Activated T-helper 1 cell treated with Interleukin-2 at 50 U/mL for 16 hours (primary cell): ENCODE results near the gene HFM1.
"Not testable (repeated sequence)": the region's sequence is repeated elsewhere in the genome, so short reads cannot be mapped to it uniquely, and the experiment has no call there.

ENCODE experiments used
- DNase-seq: peaks from one replicate; pipeline ENCODE4 v3.0.0-alpha.2; 2020; ENCODE audit warnings: low read depth

HFM1 gene

DNA sequence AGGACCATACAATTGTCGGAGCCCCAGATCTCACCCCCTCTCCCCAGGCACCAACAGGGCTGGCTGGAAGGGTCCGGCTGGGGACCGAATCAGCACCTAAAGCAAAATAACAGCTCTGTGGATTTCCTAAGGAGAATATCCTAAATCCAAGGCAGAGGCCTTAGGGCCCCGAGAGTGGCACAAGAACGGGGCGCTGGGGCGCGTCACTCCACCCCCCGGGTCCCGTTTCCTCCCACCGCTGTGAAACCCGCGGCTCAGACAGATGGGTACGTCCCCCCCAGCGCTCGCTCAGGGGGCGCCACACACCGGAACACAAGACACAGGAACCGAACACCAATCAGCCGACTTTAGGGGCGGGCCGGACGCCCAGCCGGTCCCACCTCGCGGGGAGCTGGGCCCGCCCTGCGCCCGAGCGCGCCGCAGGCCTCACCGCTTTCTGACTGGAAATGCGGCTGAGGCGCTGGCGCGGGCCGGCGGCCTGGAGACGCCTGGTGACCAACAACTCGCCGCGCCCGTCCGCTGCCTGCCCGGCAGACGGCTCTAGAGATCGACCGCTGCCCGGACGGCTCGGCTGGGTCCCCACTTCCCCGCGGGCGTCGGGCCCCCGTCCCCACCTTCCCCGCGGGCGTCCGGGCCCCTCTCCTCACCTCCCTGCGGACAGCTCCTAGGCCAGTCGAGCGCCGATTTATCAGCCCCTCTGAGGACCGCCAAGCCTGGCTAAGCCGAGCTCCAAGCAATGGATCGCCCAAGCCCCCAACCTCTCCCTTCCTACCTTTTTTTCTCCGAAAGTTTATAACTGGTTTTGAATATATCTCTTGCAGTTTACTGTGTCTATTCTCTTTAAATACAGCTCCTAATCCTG, at the start of gene HFM1:
Gene HFM1 (minus strand): TSS at position 687 of the 862 bp plus-strand sequence. CDS start 3,755 bp downstream, outside the sequence.
- no peak for DNase-seq

DNA sequence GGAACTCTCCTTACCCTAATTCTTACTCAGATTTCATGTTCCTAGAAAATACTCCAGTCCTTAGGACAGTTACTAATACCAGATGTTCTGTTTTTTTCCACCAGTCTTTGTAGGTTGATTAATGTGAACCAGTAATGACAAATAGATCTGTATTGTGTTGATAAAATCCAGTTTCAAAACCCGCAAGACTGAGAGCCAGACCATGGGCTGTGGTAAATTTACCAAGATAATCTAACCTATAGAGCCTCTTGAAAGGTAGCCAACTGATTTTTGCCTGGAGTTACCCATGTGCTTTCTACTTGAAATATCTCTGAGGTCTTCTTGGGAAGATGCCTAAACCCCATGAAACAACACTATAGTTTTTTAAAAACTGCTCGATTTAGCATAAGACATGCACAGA, 49.5 kb upstream of the HFM1 start:
- no peak for DNase-seq

DNA sequence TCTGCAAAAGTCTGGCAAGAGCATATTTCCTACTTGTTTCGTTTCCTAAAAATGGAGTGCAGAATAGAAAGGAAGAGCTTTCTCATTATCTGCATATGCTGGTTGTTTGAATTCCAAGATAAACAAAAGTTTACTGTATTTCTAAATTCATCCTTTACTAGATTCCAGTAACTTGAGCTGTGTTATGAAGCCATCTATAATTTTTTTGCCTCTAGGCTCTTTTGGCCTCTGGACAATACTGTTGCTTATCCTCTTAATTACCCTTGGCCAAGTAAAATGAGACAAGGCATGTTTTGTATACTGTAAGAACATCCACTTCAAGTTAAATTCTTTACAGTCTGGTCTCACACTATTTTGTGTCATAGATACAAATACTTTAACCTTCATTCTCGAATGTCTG, 45.6 kb upstream of the HFM1 start:
- no peak for DNase-seq

DNA sequence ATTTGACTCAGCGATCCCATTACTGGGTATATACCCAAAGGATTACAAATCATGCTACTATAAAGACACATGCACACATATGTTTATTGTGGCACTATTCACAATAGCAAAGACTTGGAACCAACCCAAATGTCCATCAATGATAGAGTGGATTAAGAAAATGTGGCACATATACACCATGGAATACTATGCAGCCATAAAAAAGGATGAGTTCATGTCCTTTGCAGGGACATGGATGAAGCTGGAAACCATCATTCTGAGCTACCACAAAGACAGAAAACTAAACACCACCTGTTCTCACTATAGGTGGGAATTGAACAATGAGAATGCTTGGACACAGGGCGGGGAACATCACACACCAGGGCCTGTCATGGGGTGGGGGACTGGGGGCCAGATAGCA, 43.1 kb upstream of the HFM1 start:
- DNase-seq, result not testable (repeated sequence)

DNA sequence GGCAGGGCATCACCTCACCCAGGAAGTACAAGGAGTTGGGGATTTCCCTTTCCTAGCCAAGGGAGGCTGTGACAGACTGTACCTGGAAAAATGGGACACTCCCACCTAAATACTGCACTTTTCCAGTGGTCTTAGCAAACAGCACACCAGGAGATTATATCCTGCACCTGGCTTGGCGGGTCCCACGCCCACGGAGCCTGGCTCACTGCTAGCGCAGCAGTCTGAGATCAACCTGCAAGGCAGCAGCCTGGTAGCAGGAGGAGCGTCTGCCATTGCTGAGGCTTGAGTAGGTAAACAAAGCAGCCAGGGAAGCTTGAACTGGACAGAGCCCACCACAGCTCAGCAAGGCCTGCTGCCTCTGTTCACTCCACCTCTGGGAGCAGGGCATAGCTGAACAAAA, 37.3 kb upstream of the HFM1 start:
- DNase-seq, result not testable (repeated sequence)

GRCh38 chr1:91440847-91441246, 36.2 kb upstream of the HFM1 start:
- DNase-seq, result no peak

GRCh38 chr1:91439016-91439415, 34.4 kb upstream of the HFM1 start:
- DNase-seq, result no peak

GRCh38 chr1:91428182-91428798, 23.7 kb upstream of the HFM1 start:
- DNase-seq, result no peak

DNA sequence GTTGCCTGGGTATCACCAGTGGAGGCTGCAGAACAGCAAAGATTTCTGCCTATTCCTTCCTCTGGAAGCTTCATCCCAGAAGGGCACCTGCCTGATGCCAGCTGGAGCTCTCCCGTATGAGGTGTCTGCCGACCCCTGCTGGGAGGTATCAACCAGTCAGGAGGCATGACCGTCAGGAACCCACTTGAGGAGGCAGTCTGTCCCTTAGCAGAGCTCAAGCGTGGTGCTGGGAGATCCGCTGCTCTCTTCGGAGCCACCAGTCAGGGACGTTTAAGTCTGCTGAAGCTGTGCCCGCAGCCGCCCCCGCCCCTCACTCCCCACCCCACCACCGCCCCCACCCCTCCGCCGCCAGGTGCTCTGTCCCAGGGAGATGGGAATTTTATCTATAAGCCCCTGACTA, 23.1 kb upstream of the HFM1 start:
- no peak for DNase-seq

- not testable (repeated sequence) for DNase-seq
Observed at GRCh38 chr1:91422523-91422922, 17.9 kb upstream of the HFM1 start.

DNA sequence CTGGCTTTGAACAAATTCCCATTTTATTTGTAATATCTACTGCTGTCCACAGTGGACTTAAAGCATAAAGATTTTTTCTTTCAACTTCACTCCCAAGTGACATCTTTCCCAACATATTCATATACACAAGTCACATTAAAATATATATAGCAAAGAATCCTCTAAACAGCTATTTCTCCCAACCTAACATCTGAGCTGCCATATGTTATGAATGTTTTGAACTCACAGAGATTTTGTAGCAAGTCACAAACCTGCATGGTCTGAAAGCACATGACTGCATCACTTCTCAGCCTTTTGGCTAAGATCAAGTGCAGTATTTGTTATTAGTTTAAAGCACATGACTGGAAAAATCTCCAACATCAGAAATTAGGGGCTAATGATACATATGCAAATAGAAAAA, 7.7 kb upstream of the HFM1 start:
- no peak for DNase-seq

- DNase-seq, result no peak
Observed at GRCh38 chr1:91406773-91407389, 2.2 kb upstream of the HFM1 start.

- DNase-seq, result no peak
Observed at GRCh38 chr1:91402023-91402422, 2.6 kb downstream of the HFM1 start.

DNA sequence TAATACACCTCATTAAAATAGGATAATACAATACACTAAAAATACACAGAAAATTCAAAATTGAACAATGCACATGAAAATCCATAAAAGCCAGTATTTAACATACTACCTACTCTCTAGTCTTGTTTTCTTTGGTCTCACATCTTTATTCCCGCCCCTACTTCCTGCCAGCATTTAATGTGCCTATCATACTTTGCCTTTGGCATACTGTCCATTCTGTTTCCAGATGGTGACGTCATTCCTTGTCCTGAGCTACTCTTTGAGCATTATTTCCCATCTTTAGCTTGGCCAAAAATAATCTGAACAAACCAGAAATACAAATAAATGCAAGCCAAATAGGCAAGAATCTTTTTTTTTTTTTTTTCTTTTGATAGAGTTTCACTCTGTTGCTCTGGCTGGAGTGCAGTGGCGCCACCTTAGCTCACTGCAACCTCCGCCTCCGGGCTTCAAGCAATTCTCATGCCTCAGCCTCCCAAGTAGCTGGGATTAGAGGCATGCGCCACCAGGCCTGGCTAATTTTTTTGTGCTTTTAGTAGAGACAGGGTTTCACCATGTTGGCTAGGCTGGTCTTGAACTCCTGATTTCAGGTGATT, 4.4 kb downstream of the HFM1 start:
- no peak for DNase-seq

DNA sequence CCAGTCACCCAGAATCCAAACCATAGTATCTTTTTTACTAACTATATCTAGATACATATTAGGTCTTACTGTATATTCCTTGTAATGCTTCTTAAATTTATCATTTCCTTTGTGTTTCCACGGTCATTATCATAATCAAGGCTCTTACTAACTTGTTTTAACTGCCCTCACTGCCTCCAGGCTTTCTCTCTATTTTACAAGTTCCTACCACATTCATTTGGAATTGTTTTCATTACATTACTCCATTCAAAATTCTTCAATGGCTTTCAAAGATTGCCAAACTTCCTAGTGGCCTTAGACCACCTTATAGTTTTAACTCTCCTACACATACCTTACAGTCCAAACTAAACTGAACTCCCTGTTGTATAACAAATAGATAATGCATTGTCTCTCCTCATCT, 6.3 kb downstream of the HFM1 start:
- DNase-seq, result no peak

DNA sequence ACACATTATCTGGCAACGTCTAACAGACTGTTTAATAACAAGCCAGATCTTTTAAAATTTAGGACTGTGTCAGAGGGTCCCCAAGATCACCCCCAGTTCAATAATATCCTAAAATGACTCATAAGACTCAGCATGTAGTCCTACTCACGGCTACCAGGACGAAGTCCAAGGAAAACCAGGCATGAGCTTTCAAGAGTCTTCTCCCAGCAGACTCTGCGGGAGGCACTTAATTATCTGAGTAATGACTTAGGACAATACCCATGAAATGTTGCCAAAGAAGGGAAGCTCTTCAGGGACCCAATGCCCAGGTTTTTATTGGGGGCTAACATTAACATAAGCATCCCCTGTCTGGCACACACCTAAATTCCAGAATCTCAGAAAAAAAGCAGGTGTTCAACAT, 7.0 kb downstream of the HFM1 start:
- DNase-seq, result no peak

DNA sequence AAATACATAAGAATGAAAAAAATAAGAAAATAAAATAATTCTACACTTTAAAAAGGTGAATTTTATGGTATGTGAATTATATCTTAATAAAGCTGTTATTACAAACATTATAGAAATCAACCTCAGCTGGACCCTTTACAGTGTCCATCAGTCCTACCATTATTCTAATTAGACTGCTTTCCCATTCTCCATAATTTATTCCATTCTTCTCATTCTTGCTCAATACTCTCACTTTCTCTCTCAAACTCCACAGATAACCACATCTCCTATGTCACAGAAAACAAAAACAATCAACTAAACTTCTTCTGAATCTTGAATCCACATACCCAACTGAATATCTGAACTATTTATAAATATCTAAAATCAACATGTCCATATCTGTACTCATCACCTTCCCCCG, 11.6 kb downstream of the HFM1 start:
- no peak for DNase-seq

DNA sequence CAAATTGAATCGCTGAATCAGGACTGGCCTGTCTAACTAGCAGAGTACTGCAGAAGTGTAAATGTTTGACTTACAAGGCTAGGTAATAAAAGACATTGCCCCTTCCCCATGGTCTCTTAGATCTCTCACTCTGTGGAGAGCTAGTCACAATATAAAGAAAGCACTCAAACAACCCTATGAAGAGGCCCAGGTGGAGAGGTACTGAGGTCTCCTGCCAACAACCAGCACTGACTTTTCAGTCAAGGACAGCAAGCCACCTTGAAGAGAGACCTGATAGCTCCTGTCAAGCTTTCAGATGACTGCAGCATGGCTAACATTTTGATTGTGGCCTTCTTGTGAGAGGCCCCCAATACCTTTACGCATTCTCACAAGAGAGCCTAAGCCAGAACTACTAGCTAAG, 18.5 kb downstream of the HFM1 start:
- no peak for DNase-seq

DNA sequence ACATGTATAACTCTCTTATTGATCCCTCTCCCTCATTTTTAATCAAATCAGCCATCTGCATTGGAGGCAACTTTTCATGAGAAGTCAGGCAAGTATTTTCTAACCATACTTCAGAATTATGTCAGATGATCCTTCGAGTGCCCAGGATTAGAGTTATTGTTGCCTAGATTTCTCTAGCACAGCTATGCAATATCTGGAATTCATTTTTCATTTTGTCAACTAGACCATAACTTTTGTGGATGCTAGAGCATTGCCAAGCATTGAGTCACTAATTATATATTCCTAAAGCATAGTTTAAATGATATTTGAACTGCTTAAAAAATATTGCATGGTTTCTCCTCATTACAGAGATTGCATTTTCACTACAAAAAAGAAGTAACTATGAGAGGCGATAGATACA, 21.2 kb downstream of the HFM1 start:
- no peak for DNase-seq

DNA sequence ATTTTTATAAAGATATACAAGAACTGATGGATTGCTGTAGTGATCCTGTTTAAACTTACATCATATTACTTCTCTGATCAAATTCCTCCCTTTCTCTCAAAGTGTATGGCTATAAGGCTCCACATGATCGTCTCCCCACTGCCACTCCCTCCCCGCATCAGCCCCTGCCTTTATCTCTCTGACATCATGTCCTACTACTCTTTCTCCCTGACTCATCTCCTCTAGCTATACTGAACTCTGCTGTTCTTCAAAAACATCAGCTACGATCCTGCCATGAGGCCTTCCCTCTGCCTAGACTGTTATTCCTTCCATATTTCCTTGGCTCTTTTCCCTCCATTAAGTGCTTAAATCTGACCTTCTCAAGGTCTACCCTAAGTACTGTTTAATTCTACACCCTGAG, 22.8 kb downstream of the HFM1 start:
- DNase-seq, result no peak

- DNase-seq, result no peak
Observed at GRCh38 chr1:91374086-91374485, 30.6 kb downstream of the HFM1 start.

DNA sequence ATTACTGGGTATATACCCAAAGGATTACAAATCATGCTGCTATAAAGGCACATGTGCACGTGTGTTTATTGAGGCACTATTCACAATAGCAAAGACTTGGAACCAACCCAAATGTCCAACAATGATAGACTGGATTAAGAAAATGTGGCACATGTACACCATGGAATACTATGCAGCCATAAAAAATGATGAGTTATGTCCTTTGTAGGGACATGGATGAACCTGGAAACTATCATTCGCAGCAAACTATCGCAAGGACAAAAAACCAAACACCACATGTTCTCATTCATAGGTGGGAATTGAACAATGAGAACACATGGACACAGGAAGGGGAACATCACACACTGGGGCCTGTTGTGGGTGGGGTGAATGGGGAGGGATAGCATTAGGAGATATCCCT, 32.4 kb downstream of the HFM1 start:
- DNase-seq, result not testable (repeated sequence)

DNA sequence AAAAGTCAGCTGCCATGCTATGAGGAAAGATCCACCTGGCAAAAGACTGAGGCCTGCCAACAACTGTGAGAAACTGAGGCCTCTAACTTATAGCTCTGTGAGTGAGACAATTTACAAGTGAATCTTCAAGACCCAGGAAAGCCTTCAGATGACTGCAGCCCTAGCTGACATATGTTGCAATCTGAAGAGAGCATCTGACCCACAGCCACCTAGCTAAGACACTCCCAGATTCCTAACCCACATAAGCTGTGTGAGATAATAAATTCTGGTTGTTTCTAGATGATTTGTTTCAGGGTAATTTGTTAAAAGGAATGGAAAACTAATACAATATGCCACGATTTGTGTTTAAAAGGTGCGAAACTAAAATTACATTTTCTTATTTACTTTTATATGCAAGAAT, 55.1 kb downstream of the HFM1 start:
- no peak for DNase-seq
